GM18909 (cell line): ENCODE results near the gene BOLA3.
"Not testable (repeated sequence)": the region's sequence is repeated elsewhere in the genome, so short reads cannot be mapped to it uniquely, and the experiment has no call there.

ENCODE experiments used
- ATAC-seq: cut with Tn5 transposase; IDR thresholded peaks from one replicate; pipeline ENCODE4 v1.9.1; 2021; ENCODE audit warnings: mild to moderate bottlenecking; ENCODE audit not compliant: unreplicated experiment, poor library complexity

BOLA3 gene

DNA sequence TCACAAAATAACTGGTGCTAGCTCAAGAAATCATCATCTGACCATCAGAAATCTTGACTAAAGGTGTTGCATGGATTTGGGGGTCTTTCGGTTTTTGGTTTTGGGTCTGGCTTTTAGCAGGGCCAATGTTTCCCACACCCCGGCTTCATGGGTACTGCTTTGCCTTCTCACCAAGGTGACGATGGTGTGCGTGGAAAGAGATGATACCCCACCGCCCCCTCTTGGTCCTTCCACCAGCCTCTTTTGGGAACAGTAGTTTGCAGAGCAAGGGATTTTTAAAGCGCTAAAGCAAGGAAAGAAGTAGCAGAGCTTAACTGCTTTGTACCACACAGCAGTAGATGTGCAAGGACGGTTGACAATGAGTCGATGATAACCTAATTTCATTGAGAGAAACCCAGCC, 42.3 kb downstream of the BOLA3 start:
- ATAC-seq = no peak

GRCh38 chr2:74104839-74105238, 42.9 kb downstream of the BOLA3 start:
- ATAC-seq = no peak

DNA sequence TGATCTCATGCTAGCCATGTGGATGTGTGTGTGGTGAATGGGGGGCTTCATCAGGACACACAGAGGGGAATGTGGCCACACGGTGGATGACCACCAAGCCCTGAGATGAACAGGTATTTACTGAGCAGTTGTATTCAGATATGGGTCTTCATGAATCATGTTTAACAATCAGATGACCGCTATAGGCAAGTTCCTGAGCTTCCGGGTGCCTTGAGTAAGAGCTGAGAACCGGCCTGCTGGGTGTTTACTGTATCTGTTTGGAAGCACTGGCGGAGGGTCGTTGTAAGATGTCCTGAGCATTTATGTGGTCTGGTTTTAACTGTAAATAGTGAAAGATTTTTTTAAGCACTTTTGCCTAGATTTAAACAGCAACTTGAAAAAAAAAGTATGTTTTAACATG, 43.9 kb downstream of the BOLA3 start:
- no peak for ATAC-seq

- ATAC-seq = no peak
Observed at GRCh38 chr2:74102516-74102915, 45.2 kb downstream of the BOLA3 start.

GRCh38 chr2:74101574-74102300, 46.0 kb downstream of the BOLA3 start:
- no peak for ATAC-seq

DNA sequence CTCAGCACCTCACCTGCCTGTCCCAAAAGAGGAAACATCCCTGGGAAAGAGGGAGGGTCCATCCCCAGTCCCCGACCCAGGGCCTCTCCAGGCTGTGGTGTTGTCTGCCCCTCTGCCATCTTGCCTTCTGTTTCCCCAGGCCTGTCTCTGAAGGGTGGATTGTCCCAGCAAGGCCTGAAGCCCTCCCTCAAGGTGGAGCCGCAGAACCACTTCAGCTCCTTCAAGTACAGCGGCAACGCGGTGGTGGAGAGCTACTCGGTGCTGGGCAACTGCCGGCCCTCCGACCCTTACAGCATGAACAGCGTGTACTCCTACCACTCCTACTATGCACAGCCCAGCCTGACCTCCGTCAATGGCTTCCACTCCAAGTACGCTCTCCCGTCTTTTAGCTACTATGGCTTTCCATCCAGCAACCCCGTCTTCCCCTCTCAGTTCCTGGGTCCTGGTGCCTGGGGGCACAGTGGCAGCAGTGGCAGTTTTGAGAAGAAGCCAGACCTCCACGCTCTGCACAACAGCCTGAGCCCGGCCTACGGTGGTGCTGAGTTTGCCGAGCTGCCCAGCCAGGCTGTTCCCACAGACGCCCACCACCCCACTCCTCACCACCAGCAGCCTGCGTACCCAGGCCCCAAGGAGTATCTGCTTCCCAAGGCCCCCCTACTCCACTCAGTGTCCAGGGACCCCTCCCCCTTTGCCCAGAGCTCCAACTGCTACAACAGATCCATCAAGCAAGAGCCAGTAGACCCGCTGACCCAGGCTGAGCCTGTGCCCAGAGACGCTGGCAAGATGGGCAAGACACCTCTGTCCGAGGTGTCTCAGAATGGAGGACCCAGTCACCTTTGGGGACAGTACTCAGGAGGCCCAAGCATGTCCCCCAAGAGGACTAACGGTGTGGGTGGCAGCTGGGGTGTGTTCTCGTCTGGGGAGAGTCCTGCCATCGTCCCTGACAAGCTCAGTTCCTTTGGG, 47.2 kb downstream of the BOLA3 start:
- ATAC-seq = no peak

DNA sequence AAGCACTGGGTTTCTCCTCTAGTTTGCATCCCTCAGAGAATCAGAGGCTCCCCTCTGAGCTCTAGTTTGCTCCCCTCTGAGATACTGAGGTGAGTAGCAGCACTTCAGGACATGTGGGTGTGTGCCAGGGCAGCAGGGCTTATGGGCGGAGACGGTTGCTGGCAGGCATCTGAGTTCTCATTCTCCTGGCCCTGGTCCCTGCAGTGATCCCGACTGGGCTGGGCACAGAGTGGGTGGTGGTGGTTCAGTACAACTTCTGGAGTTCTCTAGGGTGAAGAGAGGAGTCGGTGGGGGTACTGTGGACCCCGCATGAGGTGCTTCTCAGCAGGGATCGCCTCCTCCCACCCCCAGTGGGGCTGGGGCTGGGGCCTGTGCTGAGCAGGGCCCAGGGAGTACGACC, 47.9 kb downstream of the BOLA3 start:
- no peak for ATAC-seq

GRCh38 chr2:74099271-74099670, 48.4 kb downstream of the BOLA3 start:
- no peak for ATAC-seq

DNA sequence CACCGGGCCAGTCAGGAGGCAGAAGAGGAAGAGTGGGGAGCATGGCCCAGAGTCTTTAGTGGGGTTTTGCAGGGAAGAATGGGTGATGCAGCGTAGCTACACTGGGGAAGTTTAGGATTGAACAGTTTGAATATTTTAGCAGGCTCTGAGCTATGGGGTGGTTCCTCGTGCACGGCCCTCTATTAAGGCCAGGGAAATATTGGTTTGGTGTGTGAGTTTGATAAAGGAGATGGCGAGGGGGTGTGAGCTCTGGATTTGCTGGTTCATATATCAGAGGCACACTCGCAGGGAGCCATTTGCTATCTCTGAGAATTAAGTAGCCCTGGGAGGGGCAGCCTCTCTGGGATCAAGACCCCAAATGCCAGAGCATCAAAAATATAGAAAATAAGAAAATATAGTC, 50.1 kb downstream of the BOLA3 start:
- ATAC-seq = no peak

GRCh38 chr2:74096052-74096451, 51.7 kb downstream of the BOLA3 start:
- ATAC-seq = no peak

DNA sequence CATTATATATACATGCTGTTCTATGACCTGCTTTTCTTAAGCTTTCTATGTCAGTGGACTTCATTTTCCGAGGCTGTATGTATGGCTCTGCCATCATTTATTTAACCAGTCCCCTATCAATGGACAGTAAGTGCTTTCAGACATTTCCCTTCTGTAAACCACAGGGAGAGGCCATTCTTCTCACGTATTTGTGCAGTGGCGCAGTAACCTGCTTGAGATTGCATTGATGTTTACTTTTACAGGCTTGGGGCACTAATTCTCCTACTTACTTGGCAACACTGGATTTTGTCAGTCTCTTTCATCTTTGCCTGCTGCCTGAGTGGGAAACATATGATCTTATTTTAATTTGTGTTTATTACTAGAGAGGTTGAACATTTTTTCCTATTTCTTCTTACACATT, 52.1 kb downstream of the BOLA3 start:
- no peak for ATAC-seq

DNA sequence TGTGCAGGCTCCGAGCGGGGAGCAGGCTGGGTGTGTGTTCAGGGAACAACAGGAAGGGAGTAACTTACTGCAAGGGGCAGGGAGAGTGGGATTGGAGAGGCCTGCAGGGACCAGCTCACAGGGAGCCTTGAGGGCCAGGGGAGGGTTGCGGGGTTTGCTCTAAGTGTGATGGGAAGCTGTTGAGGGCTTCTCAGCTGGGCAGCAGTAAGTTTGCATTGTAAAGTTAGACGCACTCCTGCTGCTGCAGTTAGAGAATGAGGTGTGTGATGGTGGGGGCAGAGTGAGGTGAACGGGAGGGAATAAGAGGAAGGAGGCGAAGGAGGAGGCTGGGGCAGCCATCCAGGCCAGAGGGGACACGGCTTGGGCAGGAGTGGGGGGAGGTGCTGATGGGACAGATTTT, 53.4 kb downstream of the BOLA3 start:
- ATAC-seq = no peak

DNA sequence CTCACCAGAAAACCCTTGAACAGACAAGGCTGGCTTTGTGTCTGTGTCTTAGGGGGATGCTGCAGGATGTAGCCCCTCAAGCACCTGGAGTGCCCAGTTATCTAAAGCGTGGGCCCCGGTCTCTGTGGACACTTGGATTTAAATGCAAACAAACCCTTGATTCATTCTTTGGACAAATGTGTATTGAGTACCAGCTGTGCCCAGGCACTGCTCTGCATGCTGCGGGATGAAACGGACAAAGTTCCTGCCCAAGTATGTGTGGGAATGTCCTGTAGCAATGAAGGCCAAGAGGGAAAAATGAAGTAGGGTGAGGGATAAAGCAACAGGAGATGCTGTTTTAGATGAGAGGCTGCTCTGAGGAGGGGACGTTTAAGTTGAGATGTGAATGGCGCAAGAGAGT, 53.9 kb downstream of the BOLA3 start:
- no peak for ATAC-seq

- ATAC-seq = no peak
Observed at GRCh38 chr2:74093426-74093825, 54.3 kb downstream of the BOLA3 start.

DNA sequence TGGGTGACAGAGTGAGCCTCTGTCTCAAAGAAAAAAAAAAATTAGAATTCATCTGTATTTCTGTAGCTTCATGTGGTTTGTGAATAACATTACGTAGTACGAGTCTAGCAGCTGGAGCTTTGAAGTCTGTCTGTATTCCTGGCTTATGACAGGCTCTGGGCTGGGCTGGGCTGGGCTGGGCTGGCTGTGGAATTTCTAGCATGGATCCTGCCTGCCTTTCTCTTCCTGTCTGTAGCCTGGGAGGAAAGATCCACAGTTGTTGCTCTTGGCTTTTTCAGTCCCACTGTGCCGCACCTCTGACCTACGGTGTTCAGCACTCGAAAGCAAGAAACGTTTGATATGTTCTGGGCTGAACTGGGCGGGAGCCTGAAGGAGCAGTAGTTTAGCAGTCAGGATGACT, 55.4 kb downstream of the BOLA3 start:
- ATAC-seq = no peak

- no peak for ATAC-seq
Observed at GRCh38 chr2:74091391-74091790, 56.3 kb downstream of the BOLA3 start.

- ATAC-seq = no peak
Observed at GRCh38 chr2:74089816-74090745, 57.6 kb downstream of the BOLA3 start.

DNA sequence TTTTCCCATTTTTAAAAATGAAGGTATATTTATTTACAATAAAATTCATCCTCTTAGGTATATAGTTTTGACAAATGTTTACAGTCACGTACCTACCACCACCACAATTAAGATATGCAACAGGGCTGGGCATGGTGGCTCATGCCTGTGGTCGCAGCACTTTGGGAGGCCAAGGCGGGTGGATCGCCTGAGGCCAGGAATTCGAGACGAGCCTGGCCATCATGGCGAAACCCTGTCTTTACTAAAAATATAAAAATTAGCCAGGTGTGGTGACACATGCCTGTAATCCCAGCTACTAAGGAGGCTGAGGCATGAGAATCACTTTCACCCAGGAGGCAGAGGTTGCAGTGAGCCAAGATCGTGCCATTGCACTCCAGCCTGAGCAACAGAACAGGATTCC, 59.0 kb downstream of the BOLA3 start:
- not testable (repeated sequence) for ATAC-seq

DNA sequence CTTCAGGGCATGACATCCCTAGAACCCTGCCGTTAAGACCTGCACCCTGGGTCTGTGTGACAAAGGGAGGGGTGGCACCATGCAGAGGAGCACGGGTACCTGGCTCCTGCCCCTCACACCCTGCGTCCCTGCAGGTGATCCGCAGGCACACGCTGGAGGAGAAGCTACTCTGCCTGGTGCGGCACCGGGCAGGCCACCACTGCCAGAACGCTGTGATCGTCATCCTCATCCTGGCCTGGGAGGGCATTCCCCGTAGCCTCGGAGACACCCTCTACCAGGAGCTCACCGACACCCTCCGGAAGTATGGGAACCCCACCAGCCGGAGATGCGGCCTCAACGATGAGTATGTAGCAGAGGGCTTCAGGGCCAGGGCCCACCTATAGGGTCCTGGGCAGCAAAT, 60.0 kb downstream of the BOLA3 start:
- ATAC-seq = no peak

GRCh38 chr2:74086021-74086420, 61.7 kb downstream of the BOLA3 start:
- no peak for ATAC-seq
